ENCODE results near the gene NUMB. TPM values are rescaled to one million over a fixed set of nuclear protein-coding genes. Genes with fewer than 3 reads are reported as not detected.

NUMB gene
- total RNA-seq, 1 experiment from 2014 or later, result 42.0 TPM

DNA sequence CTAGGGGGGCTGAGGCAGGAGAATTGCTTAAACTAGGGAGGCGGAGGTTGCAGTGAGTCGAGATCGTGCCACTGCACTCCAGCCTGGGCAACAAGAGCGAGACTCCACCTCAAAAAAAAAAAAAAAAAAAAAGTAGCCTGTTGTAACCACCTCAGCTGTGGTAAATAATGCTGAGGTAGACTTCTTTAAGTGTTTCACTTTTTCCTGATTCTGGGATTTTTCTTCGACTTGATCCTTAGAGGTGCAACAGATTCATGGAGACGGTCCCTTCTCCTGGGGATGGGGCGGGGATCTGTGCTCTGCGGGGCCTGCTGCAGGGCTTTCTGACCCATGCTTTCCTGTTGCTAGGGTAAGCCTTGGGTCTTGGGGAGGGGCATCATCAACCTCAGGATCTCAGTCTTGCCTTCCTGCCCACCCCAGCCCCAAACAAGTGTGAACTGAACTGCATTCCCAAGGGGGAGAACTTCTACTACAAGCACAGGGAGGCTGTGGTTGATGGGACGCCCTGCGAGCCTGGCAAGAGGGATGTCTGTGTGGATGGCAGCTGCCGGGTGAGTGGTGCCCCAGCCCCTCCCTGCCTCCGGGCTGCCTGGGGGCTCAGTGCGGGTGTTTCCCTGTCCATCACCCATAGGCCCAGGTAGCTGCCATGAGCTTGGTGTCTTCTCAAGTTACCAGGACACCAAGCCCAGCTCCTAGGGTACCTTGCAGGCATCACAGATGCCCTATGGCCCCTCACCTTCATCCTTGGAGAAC lies 208.6 kb downstream of the NUMB start (continued):
- TF ChIP-seq, protein P1, sequence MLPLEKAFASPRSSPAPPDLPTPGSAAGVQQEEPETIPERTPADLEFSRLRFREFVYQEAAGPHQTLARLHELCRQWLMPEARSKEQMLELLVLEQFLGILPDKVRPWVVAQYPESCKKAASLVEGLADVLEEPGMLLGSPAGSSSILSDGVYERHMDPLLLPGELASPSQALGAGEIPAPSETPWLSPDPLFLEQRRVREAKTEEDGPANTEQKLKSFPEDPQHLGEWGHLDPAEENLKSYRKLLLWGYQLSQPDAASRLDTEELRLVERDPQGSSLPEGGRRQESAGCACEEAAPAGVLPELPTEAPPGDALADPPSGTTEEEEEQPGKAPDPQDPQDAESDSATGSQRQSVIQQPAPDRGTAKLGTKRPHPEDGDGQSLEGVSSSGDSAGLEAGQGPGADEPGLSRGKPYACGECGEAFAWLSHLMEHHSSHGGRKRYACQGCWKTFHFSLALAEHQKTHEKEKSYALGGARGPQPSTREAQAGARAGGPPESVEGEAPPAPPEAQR (CRISPR knock-in tag; IDR thresholded peaks at IDR 0.05), result no peak

DNA sequence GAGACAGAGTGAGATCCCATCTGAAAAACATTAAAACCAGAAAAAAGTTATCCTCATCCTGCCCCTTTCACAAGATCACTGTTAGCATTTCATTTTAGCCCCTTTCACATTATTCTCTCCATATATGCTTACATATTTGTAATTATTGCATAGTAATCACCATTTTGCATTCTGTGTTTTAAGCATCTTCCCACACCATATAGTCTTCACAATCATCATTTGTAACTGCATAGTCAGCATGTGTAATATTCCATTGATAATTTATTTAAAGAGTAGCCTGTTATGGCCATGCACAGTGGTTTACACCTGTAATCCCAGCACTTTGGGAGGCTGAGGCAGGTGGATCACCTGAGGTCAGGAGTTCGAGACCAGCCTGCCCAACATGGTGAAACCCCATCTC lies 209.2 kb downstream of the NUMB start:
- ChIA-PET POLR2A (no interaction called here), CTCF (no interaction called here)
- H3K9me3 Mint-ChIP-seq, result no peaks in the 10 kb centered on the region
- no peaks in the 10 kb centered on the region for H3K27me3 Mint-ChIP-seq (ENCODE audit: low read depth)
- H3K27ac Mint-ChIP-seq, result no peak overlapping the region
- no peaks in the 10 kb centered on the region for H3K36me3 Mint-ChIP-seq
- H3K4me1 Mint-ChIP-seq, result peaks cover 6% of the 10 kb centered on the region; the same call in 1 of the 2 replicates
- TF ChIP-seq, protein P2, sequence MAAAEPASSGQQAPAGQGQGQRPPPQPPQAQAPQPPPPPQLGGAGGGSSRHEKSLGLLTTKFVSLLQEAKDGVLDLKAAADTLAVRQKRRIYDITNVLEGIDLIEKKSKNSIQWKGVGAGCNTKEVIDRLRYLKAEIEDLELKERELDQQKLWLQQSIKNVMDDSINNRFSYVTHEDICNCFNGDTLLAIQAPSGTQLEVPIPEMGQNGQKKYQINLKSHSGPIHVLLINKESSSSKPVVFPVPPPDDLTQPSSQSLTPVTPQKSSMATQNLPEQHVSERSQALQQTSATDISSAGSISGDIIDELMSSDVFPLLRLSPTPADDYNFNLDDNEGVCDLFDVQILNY (CRISPR knock-in tag; IDR thresholded peaks at IDR 0.05), result no peak
- TF ChIP-seq GTF2I (CRISPR knock-in tag; conservative IDR thresholded peaks at IDR 0.05) (no peak), OVOL2 (CRISPR knock-in tag; IDR thresholded peaks at IDR 0.05; ENCODE audit: borderline replicate concordance) (no peak), NFE2L1 (CRISPR knock-in tag; IDR thresholded peaks at IDR 0.05) (no peak), SOX15 (CRISPR knock-in tag; IDR thresholded peaks at IDR 0.05) (no peak), FOXJ3 (CRISPR knock-in tag; IDR thresholded peaks at IDR 0.05; ENCODE audit: borderline replicate concordance) (no peak)
- TF ChIP-seq, protein P3, sequence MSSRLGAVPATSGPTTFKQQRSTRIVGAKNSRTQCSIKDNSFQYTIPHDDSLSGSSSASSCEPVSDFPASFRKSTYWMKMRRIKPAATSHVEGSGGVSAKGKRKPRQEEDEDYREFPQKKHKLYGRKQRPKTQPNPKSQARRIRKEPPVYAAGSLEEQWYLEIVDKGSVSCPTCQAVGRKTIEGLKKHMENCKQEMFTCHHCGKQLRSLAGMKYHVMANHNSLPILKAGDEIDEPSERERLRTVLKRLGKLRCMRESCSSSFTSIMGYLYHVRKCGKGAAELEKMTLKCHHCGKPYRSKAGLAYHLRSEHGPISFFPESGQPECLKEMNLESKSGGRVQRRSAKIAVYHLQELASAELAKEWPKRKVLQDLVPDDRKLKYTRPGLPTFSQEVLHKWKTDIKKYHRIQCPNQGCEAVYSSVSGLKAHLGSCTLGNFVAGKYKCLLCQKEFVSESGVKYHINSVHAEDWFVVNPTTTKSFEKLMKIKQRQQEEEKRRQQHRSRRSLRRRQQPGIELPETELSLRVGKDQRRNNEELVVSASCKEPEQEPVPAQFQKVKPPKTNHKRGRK (CRISPR knock-in tag; IDR thresholded peaks at IDR 0.05; ENCODE audit: borderline replicate concordance), result no peak
- ATAC-seq, result no peak
- no peak for DNase-seq (ENCODE audit: low spot score)
- no peak overlapping the region for H3K4me3 Mint-ChIP-seq

DNA sequence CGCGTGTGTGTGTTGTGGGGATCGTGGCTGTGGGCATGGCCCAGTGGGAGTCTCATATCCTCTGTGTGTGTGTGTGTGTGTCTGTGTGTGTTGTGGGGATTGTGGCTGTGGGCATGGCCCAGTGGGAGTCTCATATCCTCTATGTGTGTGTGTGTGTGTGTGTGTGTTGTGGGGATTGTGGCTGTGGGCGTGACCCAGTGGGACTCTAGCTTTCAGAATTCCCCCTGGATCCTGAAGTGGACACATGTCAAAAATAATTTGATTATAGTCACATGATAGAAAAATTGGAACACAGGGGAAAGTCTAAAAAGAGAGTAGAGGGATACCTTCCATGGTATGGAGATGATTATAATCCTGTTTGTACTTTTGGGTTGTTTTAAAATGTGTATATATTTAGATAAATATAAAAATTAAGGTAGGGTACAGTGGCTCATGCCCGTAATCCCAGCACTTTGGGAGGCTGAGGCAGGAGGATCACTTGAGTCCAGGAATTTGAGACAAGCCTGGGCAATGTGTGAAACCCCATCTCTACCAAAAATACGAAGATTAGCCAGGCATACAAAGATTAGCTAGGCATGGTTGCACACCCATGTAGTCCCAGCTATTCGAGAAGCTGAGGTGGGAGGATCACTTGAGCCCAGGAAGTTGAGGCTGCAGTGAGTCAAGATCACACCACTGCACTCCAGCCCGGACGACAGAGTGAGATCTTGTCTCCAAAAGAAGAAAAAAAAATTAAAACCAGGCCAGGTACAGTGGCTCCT lies 210.1 kb downstream of the NUMB start:
- H3K36me3 Mint-ChIP-seq, result no peaks in the 10 kb centered on the region; the same call in 1 of the 2 replicates
- no peak overlapping the region; the same call in 1 of the 2 replicates for H3K27ac Mint-ChIP-seq
- no peak for ATAC-seq
- CTCF ChIA-PET, result no interaction called here
- H3K4me1 Mint-ChIP-seq, result peaks cover 6% of the 10 kb centered on the region; the same call in 1 of the 2 replicates
- H3K27me3 Mint-ChIP-seq (ENCODE audit: low read depth), result no peaks in the 10 kb centered on the region
- TF ChIP-seq, protein P4, sequence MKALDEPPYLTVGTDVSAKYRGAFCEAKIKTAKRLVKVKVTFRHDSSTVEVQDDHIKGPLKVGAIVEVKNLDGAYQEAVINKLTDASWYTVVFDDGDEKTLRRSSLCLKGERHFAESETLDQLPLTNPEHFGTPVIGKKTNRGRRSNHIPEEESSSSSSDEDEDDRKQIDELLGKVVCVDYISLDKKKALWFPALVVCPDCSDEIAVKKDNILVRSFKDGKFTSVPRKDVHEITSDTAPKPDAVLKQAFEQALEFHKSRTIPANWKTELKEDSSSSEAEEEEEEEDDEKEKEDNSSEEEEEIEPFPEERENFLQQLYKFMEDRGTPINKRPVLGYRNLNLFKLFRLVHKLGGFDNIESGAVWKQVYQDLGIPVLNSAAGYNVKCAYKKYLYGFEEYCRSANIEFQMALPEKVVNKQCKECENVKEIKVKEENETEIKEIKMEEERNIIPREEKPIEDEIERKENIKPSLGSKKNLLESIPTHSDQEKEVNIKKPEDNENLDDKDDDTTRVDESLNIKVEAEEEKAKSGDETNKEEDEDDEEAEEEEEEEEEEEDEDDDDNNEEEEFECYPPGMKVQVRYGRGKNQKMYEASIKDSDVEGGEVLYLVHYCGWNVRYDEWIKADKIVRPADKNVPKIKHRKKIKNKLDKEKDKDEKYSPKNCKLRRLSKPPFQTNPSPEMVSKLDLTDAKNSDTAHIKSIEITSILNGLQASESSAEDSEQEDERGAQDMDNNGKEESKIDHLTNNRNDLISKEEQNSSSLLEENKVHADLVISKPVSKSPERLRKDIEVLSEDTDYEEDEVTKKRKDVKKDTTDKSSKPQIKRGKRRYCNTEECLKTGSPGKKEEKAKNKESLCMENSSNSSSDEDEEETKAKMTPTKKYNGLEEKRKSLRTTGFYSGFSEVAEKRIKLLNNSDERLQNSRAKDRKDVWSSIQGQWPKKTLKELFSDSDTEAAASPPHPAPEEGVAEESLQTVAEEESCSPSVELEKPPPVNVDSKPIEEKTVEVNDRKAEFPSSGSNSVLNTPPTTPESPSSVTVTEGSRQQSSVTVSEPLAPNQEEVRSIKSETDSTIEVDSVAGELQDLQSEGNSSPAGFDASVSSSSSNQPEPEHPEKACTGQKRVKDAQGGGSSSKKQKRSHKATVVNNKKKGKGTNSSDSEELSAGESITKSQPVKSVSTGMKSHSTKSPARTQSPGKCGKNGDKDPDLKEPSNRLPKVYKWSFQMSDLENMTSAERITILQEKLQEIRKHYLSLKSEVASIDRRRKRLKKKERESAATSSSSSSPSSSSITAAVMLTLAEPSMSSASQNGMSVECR (CRISPR knock-in tag; IDR thresholded peaks at IDR 0.05; ENCODE audit: borderline replicate concordance), result no peak
- TF ChIP-seq, protein P5, sequence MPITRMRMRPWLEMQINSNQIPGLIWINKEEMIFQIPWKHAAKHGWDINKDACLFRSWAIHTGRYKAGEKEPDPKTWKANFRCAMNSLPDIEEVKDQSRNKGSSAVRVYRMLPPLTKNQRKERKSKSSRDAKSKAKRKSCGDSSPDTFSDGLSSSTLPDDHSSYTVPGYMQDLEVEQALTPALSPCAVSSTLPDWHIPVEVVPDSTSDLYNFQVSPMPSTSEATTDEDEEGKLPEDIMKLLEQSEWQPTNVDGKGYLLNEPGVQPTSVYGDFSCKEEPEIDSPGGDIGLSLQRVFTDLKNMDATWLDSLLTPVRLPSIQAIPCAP (CRISPR knock-in tag; IDR thresholded peaks at IDR 0.05), result no peak
- no peak for TF ChIP-seq SMAD3 (CRISPR knock-in tag; IDR thresholded peaks at IDR 0.05; ENCODE audit: borderline replicate concordance)
- no peak for TF ChIP-seq NR2C2 (CRISPR knock-in tag; IDR thresholded peaks at IDR 0.05)
- DNase-seq (ENCODE audit: low spot score), result no peak
- no peak overlapping the region for H3K4me3 Mint-ChIP-seq
- H3K9me3 Mint-ChIP-seq, result no peaks in the 10 kb centered on the region
- POLR2A ChIA-PET, result no interaction called here

Data from WTC11 (cell line).